Effector CD4-positive, alpha-beta T cell (primary cell): Measurements from ENCODE around the gene RRM2.

Experiments used
- DNase-seq: peaks from one replicate; pipeline ENCODE4 v3.0.0-alpha.2; 2020

Gene RRM2

GRCh38 chr2:10159086-10159485 is 36.5 kb downstream of the RRM2 start:
- no peak for DNase-seq

- no peak for DNase-seq
These were observed 37.1 kb downstream of the RRM2 start for GRCh38 chr2:10159581-10160131.

GRCh38 chr2:10160203-10160955 is 37.8 kb downstream of the RRM2 start:
- no peak for DNase-seq

GRCh38 chr2:10161206-10161931 is 38.8 kb downstream of the RRM2 start:
- DNase-seq, result no peak

GRCh38 chr2:10161961-10162441 is 39.5 kb downstream of the RRM2 start:
- no peak for DNase-seq

GRCh38 chr2:10162586-10163497 is 40.3 kb downstream of the RRM2 start:
- DNase-seq, result no peak

- no peak for DNase-seq
These were observed 41.3 kb downstream of the RRM2 start for GRCh38 chr2:10163498-10164486.

- DNase-seq, result no peak
These were observed 42.1 kb downstream of the RRM2 start for GRCh38 chr2:10164601-10165000.

- no peak for DNase-seq
These were observed 42.7 kb downstream of the RRM2 start for GRCh38 chr2:10165282-10165681.

GRCh38 chr2:10165861-10166675 is 43.5 kb downstream of the RRM2 start:
- DNase-seq, result no peak

GRCh38 chr2:10166676-10167292 is 44.2 kb downstream of the RRM2 start:
- DNase-seq, result no peak

GRCh38 chr2:10167316-10167715 is 44.8 kb downstream of the RRM2 start:
- DNase-seq, result no peak

- no peak for DNase-seq
These were observed 45.7 kb downstream of the RRM2 start for GRCh38 chr2:10168221-10168620.

GRCh38 chr2:10169053-10169578 is 46.6 kb downstream of the RRM2 start:
- DNase-seq, result no peak

GRCh38 chr2:10169581-10169980 is 47.0 kb downstream of the RRM2 start:
- no peak for DNase-seq

GRCh38 chr2:10170256-10170655 is 47.7 kb downstream of the RRM2 start:
- DNase-seq, result no peak

GRCh38 chr2:10171006-10171800 is 48.7 kb downstream of the RRM2 start:
- DNase-seq, result no peak

- no peak for DNase-seq
These were observed 49.7 kb downstream of the RRM2 start for GRCh38 chr2:10172033-10172871.
